Measurements from ENCODE around the gene KDELR3. TPM values are rescaled to one million over a fixed set of nuclear protein-coding genes. Genes with fewer than 3 reads are reported as not detected.

Gene KDELR3
- total RNA-seq: not detected
- polyA plus RNA-seq: under 1 TPM; 0.10 to 0.24 TPM

DNA sequence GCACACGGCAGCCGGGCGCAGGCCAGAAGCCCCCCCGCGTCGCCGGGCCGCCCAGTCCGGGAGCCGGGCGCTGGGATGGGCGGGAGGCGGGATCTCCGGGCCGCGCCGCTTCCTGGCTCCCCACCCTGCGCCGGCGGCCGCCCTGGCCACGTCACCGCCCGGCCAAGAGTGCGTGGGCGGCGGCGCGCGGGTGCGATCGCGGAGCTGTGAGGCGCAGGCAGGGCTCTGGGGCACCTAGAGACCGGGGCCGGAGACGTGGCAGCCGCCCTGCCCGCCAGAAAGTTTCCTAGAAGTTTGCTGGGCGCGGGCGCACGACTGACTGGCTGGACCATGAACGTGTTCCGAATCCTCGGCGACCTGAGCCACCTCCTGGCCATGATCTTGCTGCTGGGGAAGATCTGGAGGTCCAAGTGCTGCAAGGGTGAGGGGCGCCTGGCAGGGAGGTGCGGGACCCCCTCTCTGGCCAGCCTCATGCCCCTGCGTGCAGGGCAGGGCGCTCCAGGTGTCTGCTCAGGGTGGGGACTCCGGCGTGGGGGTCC is at the start of gene KDELR3:
Gene KDELR3 (plus strand): TSS at position 193 of the 539 bp plus-strand sequence. CDS start 138 bp downstream, at position 331.
- H3K4me3 Mint-ChIP-seq: peak within 1 kb of the TSS; percentile 27 to 84 (median 68)
- Histone ChIP-seq H3K27ac (ENCODE audit: low read depth, low read length) (no peak within 1 kb of the TSS), H3K36me3 (ENCODE audit: insufficient read depth, low read length) (no peaks in the 10 kb centered on the region), H3K9me3 (ENCODE audit: control insufficient read depth in 1 of 2, low read length in 2 of 2) (no peaks in the 10 kb centered on the region), H3K4me3 (ENCODE audit: low read length in 2 of 2) (peak within 1 kb of the TSS in 1 of 2 donors; percentile 38), H3K4me1 (ENCODE audit: insufficient read depth, low read length) (peaks cover 5% of the 10 kb centered on the region), H3K27me3 (ENCODE audit: insufficient read depth, low read length) (peaks cover 9% of the 10 kb centered on the region)
- no peaks in the 10 kb centered on the region for H3K36me3 Mint-ChIP-seq
- intact Hi-C loops (cut with micrococcal nuclease): no loop called here
- H3K4me1 Mint-ChIP-seq: peaks cover 2 to 11% (median 6%) of the 10 kb centered on the region in 4 donors
- ChIA-PET CTCF (ENCODE audit: partially characterized antibody) (no interaction called here), POLR2A (ENCODE audit: partially characterized antibody) (no interaction called here)
- no peak for DNase-seq
- peaks cover 9 to 22% of the 10 kb centered on the region in 2 donors for H3K27me3 Mint-ChIP-seq
- no peaks in the 10 kb centered on the region for H3K9me3 Mint-ChIP-seq
- H3K27ac Mint-ChIP-seq: peak within 1 kb of the TSS in 2 of 7 donors; percentile 13 to 24

DNA sequence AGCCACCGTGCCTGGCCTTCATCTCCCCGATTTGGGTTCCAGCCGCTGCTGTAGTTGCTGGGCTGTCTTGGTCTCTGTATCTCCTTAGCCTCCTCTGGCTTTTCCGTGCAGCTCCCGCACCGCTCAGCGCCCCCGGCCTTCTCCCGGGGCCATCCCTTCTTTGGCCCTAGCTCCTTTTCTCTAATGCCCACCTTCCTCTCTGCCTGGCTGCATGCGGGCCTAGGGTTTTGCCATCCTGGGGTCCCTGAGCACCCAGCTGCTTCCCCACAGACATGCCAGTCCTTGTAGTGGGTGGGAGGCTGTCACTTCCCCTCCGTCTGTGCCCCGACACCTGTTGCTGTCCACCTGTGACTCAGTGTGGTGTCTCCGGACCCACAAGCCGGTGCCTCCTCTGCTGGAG is 49.3 kb upstream of the KDELR3 start:
- no peak overlapping the region for H3K4me3 ChIP-seq (ENCODE audit: low read length in 2 of 2)
- H3K27ac Mint-ChIP-seq: no peak overlapping the region
- POLR2A ChIA-PET (ENCODE audit: partially characterized antibody): no interaction called here
- H3K36me3 Mint-ChIP-seq: no peaks in the 10 kb centered on the region
- H3K36me3 ChIP-seq (ENCODE audit: insufficient read depth, low read length): no peaks in the 10 kb centered on the region
- H3K9me3 Mint-ChIP-seq: no peaks in the 10 kb centered on the region
- H3K4me3 Mint-ChIP-seq: no peak overlapping the region
- intact Hi-C loops (cut with micrococcal nuclease): no loop called here
- H3K4me1 ChIP-seq (ENCODE audit: insufficient read depth, low read length): no peaks in the 10 kb centered on the region
- no peaks in the 10 kb centered on the region for H3K4me1 Mint-ChIP-seq
- CTCF ChIA-PET (ENCODE audit: partially characterized antibody): no interaction called here
- no peak overlapping the region for H3K27ac ChIP-seq (ENCODE audit: low read depth, low read length)
- no peaks in the 10 kb centered on the region for H3K27me3 ChIP-seq (ENCODE audit: insufficient read depth, low read length)
- no peaks in the 10 kb centered on the region for H3K9me3 ChIP-seq (ENCODE audit: control insufficient read depth in 1 of 2, low read length in 2 of 2)
- DNase-seq: no peak
- no peaks in the 10 kb centered on the region for H3K27me3 Mint-ChIP-seq

DNA sequence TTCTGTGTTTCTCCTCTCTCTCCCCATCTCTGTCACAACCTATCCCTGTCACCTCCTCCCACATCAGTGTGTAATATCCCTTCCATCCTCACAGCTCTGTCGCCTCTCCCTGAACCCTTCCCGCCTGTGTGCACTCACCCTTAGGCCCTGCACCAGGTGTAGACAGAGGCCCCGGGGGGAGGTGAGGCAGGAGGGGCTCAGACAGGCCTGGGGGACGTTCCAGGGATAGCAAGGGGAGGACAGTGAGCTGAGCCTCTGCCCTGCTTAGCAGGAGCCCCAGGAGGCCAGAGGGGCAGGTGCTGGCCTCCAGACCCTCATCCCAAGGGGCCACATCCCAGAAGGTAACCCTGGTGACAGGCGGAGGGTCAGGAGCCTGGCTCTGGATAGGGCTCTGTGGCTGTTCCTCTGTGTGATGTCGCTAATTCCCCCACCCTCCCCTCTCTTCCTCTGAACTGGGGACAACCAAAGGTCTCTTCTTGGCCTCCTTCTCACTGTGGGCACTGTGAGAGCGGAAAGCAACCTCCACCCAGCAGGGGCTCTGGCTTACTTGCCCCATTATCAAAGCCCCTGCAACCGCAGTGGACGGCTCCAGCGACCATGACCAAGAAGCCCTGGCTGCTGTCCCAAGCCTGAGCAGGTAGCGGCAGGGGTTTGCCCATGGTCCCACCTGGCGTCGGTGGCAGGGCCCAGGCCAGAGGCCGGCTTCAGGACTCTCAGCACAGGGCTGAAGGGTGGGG is 48.6 kb upstream of the KDELR3 start:
- Mint-ChIP-seq H3K36me3 (no peaks in the 10 kb centered on the region), H3K9me3 (no peaks in the 10 kb centered on the region), H3K27ac (peak overlapping the region in 2 of 7 donors; percentile 42 to 73), H3K27me3 (no peaks in the 10 kb centered on the region), H3K4me1 (no peaks in the 10 kb centered on the region), H3K4me3 (no peak overlapping the region)
- no peaks in the 10 kb centered on the region for H3K4me1 ChIP-seq (ENCODE audit: insufficient read depth, low read length)
- no peak for DNase-seq
- no peaks in the 10 kb centered on the region for H3K9me3 ChIP-seq (ENCODE audit: control insufficient read depth in 1 of 2, low read length in 2 of 2)
- H3K36me3 ChIP-seq (ENCODE audit: insufficient read depth, low read length): no peaks in the 10 kb centered on the region
- H3K27ac ChIP-seq (ENCODE audit: low read depth, low read length): no peak overlapping the region
- ChIA-PET CTCF (ENCODE audit: partially characterized antibody) (no interaction called here), POLR2A (ENCODE audit: partially characterized antibody) (no interaction called here)
- intact Hi-C loops (cut with micrococcal nuclease): no loop called here
- H3K27me3 ChIP-seq (ENCODE audit: insufficient read depth, low read length): no peaks in the 10 kb centered on the region
- H3K4me3 ChIP-seq (ENCODE audit: low read length in 2 of 2): no peak overlapping the region

DNA sequence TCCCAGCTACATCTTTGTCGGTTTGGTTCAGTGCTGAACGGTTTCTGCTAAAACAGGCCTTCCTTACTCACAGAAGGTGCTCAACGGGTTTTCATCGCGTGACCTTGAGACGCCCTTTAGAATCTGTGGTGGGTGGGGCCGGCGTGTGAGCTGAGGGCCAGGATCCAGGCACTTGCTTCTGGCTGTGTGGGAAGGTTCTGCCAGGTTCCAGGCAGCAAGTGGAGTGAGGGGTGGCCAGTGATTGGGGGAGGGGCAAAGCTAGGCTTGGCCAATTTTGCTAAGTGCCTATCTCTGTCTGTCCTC is 48.1 kb upstream of the KDELR3 start:
- intact Hi-C loops (cut with micrococcal nuclease): no loop called here
- no peak overlapping the region for H3K4me3 Mint-ChIP-seq
- no peak overlapping the region for H3K27ac ChIP-seq (ENCODE audit: low read depth, low read length)
- POLR2A ChIA-PET (ENCODE audit: partially characterized antibody): no interaction called here
- H3K27me3 ChIP-seq (ENCODE audit: insufficient read depth, low read length): no peaks in the 10 kb centered on the region
- no peaks in the 10 kb centered on the region for H3K4me1 ChIP-seq (ENCODE audit: insufficient read depth, low read length)
- H3K36me3 Mint-ChIP-seq: no peaks in the 10 kb centered on the region
- H3K9me3 Mint-ChIP-seq: no peaks in the 10 kb centered on the region
- DNase-seq: no peak
- no peaks in the 10 kb centered on the region for H3K27me3 Mint-ChIP-seq
- no peaks in the 10 kb centered on the region for H3K36me3 ChIP-seq (ENCODE audit: insufficient read depth, low read length)
- CTCF ChIA-PET (ENCODE audit: partially characterized antibody): no interaction called here
- no peaks in the 10 kb centered on the region for H3K9me3 ChIP-seq (ENCODE audit: control insufficient read depth in 1 of 2, low read length in 2 of 2)
- H3K4me1 Mint-ChIP-seq: no peaks in the 10 kb centered on the region
- no peak overlapping the region for H3K4me3 ChIP-seq (ENCODE audit: low read length in 2 of 2)
- H3K27ac Mint-ChIP-seq: no peak overlapping the region

DNA sequence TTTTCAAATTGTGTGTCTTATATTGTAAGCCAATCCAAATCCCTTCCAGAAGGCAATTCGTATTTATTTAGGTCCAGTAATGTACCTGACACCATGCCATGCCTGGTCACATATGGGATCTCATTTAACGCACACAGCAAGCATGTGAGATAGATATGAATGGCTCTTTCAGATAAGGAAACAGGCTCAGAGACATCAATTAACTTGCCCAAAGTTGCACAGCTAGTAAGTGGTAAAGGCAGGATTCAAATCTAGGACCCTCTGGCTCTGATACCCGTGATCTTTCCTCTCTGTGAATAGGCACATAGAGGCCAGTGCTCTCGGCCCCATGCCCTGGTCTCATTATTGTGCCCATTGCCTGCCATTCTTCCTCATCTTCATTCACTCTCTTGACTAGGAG is 47.2 kb upstream of the KDELR3 start:
- H3K36me3 Mint-ChIP-seq: no peaks in the 10 kb centered on the region
- intact Hi-C loops (cut with micrococcal nuclease): no loop called here

DNA sequence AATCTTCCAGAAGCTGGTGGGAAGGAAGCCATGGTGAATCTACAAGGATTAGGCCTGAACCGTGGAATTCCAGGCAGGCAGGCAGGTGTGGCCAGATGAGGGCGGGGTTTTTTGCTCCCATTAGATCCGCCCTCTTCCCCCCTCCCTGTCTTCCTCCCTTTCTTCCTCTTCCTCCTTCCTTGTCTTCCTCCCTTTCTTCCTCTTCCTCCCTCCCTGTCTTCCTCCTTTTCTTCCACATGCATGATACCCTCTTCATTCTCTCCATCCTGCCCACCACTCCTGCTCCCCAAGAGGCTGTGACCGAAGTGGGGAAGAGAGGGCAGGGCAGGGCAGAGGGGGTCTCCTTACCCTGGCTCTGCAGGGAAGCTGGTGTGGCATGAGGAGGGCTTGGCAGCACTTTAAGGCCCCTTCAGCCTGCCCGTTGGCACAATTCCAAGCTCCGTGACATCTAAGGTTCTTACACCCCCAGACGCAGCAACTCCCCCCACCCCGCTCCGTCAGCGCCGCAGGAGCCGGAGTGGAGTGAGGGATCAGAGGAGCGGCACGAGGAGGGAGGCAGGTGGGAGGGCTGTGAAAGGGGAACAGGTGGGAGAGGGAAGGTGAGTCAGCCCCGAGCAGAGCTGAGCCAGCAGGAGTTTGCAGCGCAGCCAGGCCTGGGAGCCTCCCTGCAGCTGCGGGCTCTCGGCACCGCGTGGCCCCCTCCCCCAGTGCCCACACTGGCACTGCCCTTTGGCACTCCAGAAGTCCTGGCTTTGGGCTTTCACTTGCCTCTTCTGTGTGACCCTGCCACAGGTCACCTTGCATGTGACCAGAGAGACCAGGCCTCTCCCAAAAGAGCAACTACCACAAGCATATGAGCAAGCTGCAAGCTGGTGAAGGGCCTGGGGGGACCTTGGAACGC is 45.0 kb upstream of the KDELR3 start:
- POLR2A ChIA-PET (ENCODE audit: partially characterized antibody): no interaction called here
- DNase-seq: no peak
- Histone ChIP-seq H3K36me3 (ENCODE audit: insufficient read depth, low read length) (no peaks in the 10 kb centered on the region), H3K27me3 (ENCODE audit: insufficient read depth, low read length) (no peaks in the 10 kb centered on the region), H3K4me3 (ENCODE audit: low read length in 2 of 2) (no peak overlapping the region), H3K4me1 (ENCODE audit: insufficient read depth, low read length) (no peaks in the 10 kb centered on the region), H3K9me3 (ENCODE audit: control insufficient read depth in 1 of 2, low read length in 2 of 2) (no peaks in the 10 kb centered on the region), H3K27ac (ENCODE audit: low read depth, low read length) (no peak overlapping the region)
- H3K4me1 Mint-ChIP-seq: no peaks in the 10 kb centered on the region
- no peak overlapping the region for H3K4me3 Mint-ChIP-seq
- no peaks in the 10 kb centered on the region for H3K36me3 Mint-ChIP-seq
- intact Hi-C loops (cut with micrococcal nuclease): no loop called here
- H3K27me3 Mint-ChIP-seq: no peaks in the 10 kb centered on the region
- CTCF ChIA-PET (ENCODE audit: partially characterized antibody): no interaction called here
- peaks cover 0 to 1% (median 0%) of the 10 kb centered on the region in 8 donors for H3K9me3 Mint-ChIP-seq
- no peak overlapping the region for H3K27ac Mint-ChIP-seq

More for the DNA sequence above, 47.2 kb upstream of the KDELR3 start:
- no peak for DNase-seq
- Histone ChIP-seq H3K27ac (ENCODE audit: low read depth, low read length) (no peak overlapping the region), H3K27me3 (ENCODE audit: insufficient read depth, low read length) (no peaks in the 10 kb centered on the region), H3K36me3 (ENCODE audit: insufficient read depth, low read length) (no peaks in the 10 kb centered on the region), H3K4me1 (ENCODE audit: insufficient read depth, low read length) (no peaks in the 10 kb centered on the region), H3K4me3 (ENCODE audit: low read length in 2 of 2) (no peak overlapping the region), H3K9me3 (ENCODE audit: control insufficient read depth in 1 of 2, low read length in 2 of 2) (no peaks in the 10 kb centered on the region)
- Mint-ChIP-seq H3K27me3 (no peaks in the 10 kb centered on the region), H3K27ac (no peak overlapping the region), H3K4me1 (no peaks in the 10 kb centered on the region), H3K4me3 (no peak overlapping the region), H3K9me3 (no peaks in the 10 kb centered on the region)
- POLR2A ChIA-PET (ENCODE audit: partially characterized antibody): no interaction called here
- CTCF ChIA-PET (ENCODE audit: partially characterized antibody): no interaction called here
